SKM-1 (cell line): ENCODE measurements around the gene VPS45.

Experiments used
- DNase-seq: peaks from one replicate; lab custom pipeline; 2025; ENCODE audit not compliant: unreplicated experiment; lab: John Stamatoyannopoulos, UW

The VPS45 gene

GRCh38 chr1:150069923-150070322, 2.3 kb downstream of the VPS45 start:
- no peak for DNase-seq

GRCh38 chr1:150072959-150073358, 5.4 kb downstream of the VPS45 start:
- no peak for DNase-seq

- DNase-seq, result no peak
Observed at GRCh38 chr1:150073516-150073915, 5.9 kb downstream of the VPS45 start.

GRCh38 chr1:150076066-150076465, 8.5 kb downstream of the VPS45 start:
- no peak for DNase-seq

- no peak for DNase-seq
Observed at GRCh38 chr1:150076985-150077384, 9.4 kb downstream of the VPS45 start.

- no peak for DNase-seq
Observed at GRCh38 chr1:150080784-150081183, 13.2 kb downstream of the VPS45 start.

GRCh38 chr1:150082494-150082893, 14.9 kb downstream of the VPS45 start:
- no peak for DNase-seq

- no peak for DNase-seq
Observed at GRCh38 chr1:150083907-150084306, 16.3 kb downstream of the VPS45 start.

- no peak for DNase-seq
Observed at GRCh38 chr1:150085406-150085805, 17.8 kb downstream of the VPS45 start.

- no peak for DNase-seq
Observed at GRCh38 chr1:150087415-150087814, 19.8 kb downstream of the VPS45 start.

GRCh38 chr1:150089846-150090520, 22.4 kb downstream of the VPS45 start:
- DNase-seq, result peak; percentile 50

GRCh38 chr1:150092180-150092791, 24.7 kb downstream of the VPS45 start:
- no peak for DNase-seq

- no peak for DNase-seq
Observed at GRCh38 chr1:150093805-150094204, 26.2 kb downstream of the VPS45 start.

GRCh38 chr1:150094734-150095265, 27.2 kb downstream of the VPS45 start:
- DNase-seq, result no peak

- DNase-seq, result no peak
Observed at GRCh38 chr1:150102986-150103385, 35.4 kb downstream of the VPS45 start.

- no peak for DNase-seq
Observed at GRCh38 chr1:150106341-150106740, 38.8 kb downstream of the VPS45 start.

- DNase-seq, result no peak
Observed at GRCh38 chr1:150109586-150109985, 42.0 kb downstream of the VPS45 start.

GRCh38 chr1:150110116-150110515, 42.5 kb downstream of the VPS45 start:
- DNase-seq, result no peak

GRCh38 chr1:150111670-150112069, 44.1 kb downstream of the VPS45 start:
- no peak for DNase-seq

- no peak for DNase-seq
Observed at GRCh38 chr1:150115121-150115520, 47.5 kb downstream of the VPS45 start.

GRCh38 chr1:150118716-150119115, 51.1 kb downstream of the VPS45 start:
- no peak for DNase-seq

- DNase-seq, result no peak
Observed at GRCh38 chr1:150121236-150121862, 53.8 kb downstream of the VPS45 start.
